Bone marrow (tissue), 2 donors: ENCODE data around the gene ADCY1.

Experiments used
- DNase-seq, 2 donors: peaks; one replicate each; lab custom pipeline; 2025; lab: John Stamatoyannopoulos, UW

The ADCY1 gene

GRCh38 chr7:45625714-45626440 lies 51.7 kb downstream of the ADCY1 start:
- DNase-seq = no peak

- no peak for DNase-seq
Observed at GRCh38 chr7:45626441-45627430, 52.6 kb downstream of the ADCY1 start.

- no peak for DNase-seq
Observed at GRCh38 chr7:45627691-45628456, 53.7 kb downstream of the ADCY1 start.

GRCh38 chr7:45631569-45631968 lies 57.4 kb downstream of the ADCY1 start:
- no peak for DNase-seq

- DNase-seq = no peak
Observed at GRCh38 chr7:45636733-45637132, 62.6 kb downstream of the ADCY1 start.

- no peak for DNase-seq
Observed at GRCh38 chr7:45638916-45639315, 64.7 kb downstream of the ADCY1 start.

GRCh38 chr7:45642044-45642443 lies 67.9 kb downstream of the ADCY1 start:
- DNase-seq = no peak

GRCh38 chr7:45643630-45644029 lies 69.5 kb downstream of the ADCY1 start:
- no peak for DNase-seq

GRCh38 chr7:45644237-45644636 lies 70.1 kb downstream of the ADCY1 start:
- DNase-seq = no peak

GRCh38 chr7:45645141-45645969 lies 71.2 kb downstream of the ADCY1 start:
- no peak for DNase-seq

- no peak for DNase-seq
Observed at GRCh38 chr7:45646207-45646821, 72.1 kb downstream of the ADCY1 start.

- DNase-seq = no peak
Observed at GRCh38 chr7:45646996-45647825, 73.0 kb downstream of the ADCY1 start.

GRCh38 chr7:45647967-45648670 lies 74.0 kb downstream of the ADCY1 start:
- no peak for DNase-seq

- no peak for DNase-seq
Observed at GRCh38 chr7:45648671-45648995, 74.5 kb downstream of the ADCY1 start.

GRCh38 chr7:45649560-45650346 lies 75.6 kb downstream of the ADCY1 start:
- no peak for DNase-seq

- DNase-seq = no peak
Observed at GRCh38 chr7:45650404-45651394, 76.5 kb downstream of the ADCY1 start.

- DNase-seq = no peak
Observed at GRCh38 chr7:45651540-45651939, 77.4 kb downstream of the ADCY1 start.
